Measurements from ENCODE around the gene RHOBTB1.

The RHOBTB1 gene

GRCh38 chr10:60985951-60986350 is 42.0 kb upstream of the RHOBTB1 start:
- no peak for DNase-seq (ENCODE audit: low read depth)
- no peak for TF ChIP-seq MAX (IDR thresholded peaks at IDR 0.05; ENCODE audit: low read depth, low read length)
- no peak for TF ChIP-seq POLR2A (IDR thresholded peaks at IDR 0.05; ENCODE audit: extremely low read depth, insufficient read length)
- no peak for TF ChIP-seq CTCF (IDR thresholded peaks at IDR 0.05; ENCODE audit: low read depth, low read length)
- TF ChIP-seq MYC (IDR thresholded peaks at IDR 0.05; ENCODE audit: low read depth, low read length): no peak
- H3K4me3 ChIP-seq (ENCODE audit: low read depth, low read length): no peak overlapping the region

- TF ChIP-seq CTCF (IDR thresholded peaks at IDR 0.05; ENCODE audit: low read depth, low read length) (no peak), MAX (IDR thresholded peaks at IDR 0.05; ENCODE audit: low read depth, low read length) (no peak)
- DNase-seq (ENCODE audit: low read depth): no peak
- H3K4me3 ChIP-seq (ENCODE audit: low read depth, low read length): no peak overlapping the region
Measured at GRCh38 chr10:60980997-60981396, 37.0 kb upstream of the RHOBTB1 start.

- TF ChIP-seq MAX (IDR thresholded peaks at IDR 0.05; ENCODE audit: low read depth, low read length) (no peak), POLR2A (IDR thresholded peaks at IDR 0.05; ENCODE audit: extremely low read depth, insufficient read length) (no peak), MYC (IDR thresholded peaks at IDR 0.05; ENCODE audit: low read depth, low read length) (no peak)
- no peak overlapping the region for H3K4me3 ChIP-seq (ENCODE audit: low read depth, low read length)
Measured at GRCh38 chr10:60979667-60980104, 35.7 kb upstream of the RHOBTB1 start.

GRCh38 chr10:60978287-60979115 is 34.5 kb upstream of the RHOBTB1 start:
- DNase-seq (ENCODE audit: low read depth): no peak
- no peak overlapping the region for H3K4me3 ChIP-seq (ENCODE audit: low read depth, low read length)
- TF ChIP-seq POLR2A (IDR thresholded peaks at IDR 0.05; ENCODE audit: extremely low read depth, insufficient read length): no peak
- no peak for TF ChIP-seq CTCF (IDR thresholded peaks at IDR 0.05; ENCODE audit: low read depth, low read length)
- TF ChIP-seq MYC (IDR thresholded peaks at IDR 0.05; ENCODE audit: low read depth, low read length): no peak
- no peak for TF ChIP-seq MAX (IDR thresholded peaks at IDR 0.05; ENCODE audit: low read depth, low read length)

More at GRCh38 chr10:60979667-60980104, 35.7 kb upstream of the RHOBTB1 start:
- no peak for DNase-seq (ENCODE audit: low read depth)

- no peak for DNase-seq (ENCODE audit: low read depth)
- no peak overlapping the region for H3K4me3 ChIP-seq (ENCODE audit: low read depth, low read length)
- TF ChIP-seq CTCF (IDR thresholded peaks at IDR 0.05; ENCODE audit: low read depth, low read length) (no peak), POLR2A (IDR thresholded peaks at IDR 0.05; ENCODE audit: extremely low read depth, insufficient read length) (no peak), MAX (IDR thresholded peaks at IDR 0.05; ENCODE audit: low read depth, low read length) (no peak), MYC (IDR thresholded peaks at IDR 0.05; ENCODE audit: low read depth, low read length) (no peak)
Measured at GRCh38 chr10:60977161-60978122, 33.5 kb upstream of the RHOBTB1 start.
